Keratinocyte (primary cell): ENCODE data around the gene PRKCH. TPM values are rescaled to one million over a fixed set of nuclear protein-coding genes. Genes with fewer than 3 reads are reported as not detected.

Source experiments
- DNase-seq: peaks from one replicate; pipeline ENCODE4 v3.0.0-alpha.2; 2011; ENCODE audit warnings: low read depth, missing footprints, low spot score
- FAIRE-seq: peaks from 2 replicates; lab custom pipeline; 2011; peaks lifted over from hg19 to GRCh38; lab: Jason Lieb, UNC
- H2AFZ ChIP-seq: 2 replicates; pipeline ENCODE4 v1.6.0; 2012; ENCODE audit warnings: low read length, control low read depth, inconsistent platforms; ENCODE audit not compliant: control insufficient read depth
- H3K27ac ChIP-seq: 2 replicates; pipeline ENCODE4 v1.5.1; 2011; ENCODE audit warnings: low read length; ENCODE audit not compliant: control insufficient read depth, insufficient read depth
- H3K27me3 ChIP-seq: 3 replicates; pipeline ENCODE4 v1.6.0; 2011; ENCODE audit warnings: low read length; ENCODE audit not compliant: control insufficient read depth, insufficient read depth; ENCODE audit errors: extremely low read depth
- H3K36me3 ChIP-seq, 2 experiments: 2 replicates in 1 of 2; 3 replicates in 1 of 2; pipeline ENCODE4 v1.5.1; 2011; ENCODE audit warnings: low read length in 2 of 2, mild to moderate bottlenecking in 1 of 2; ENCODE audit not compliant: control insufficient read depth in 2 of 2, insufficient read depth in 2 of 2; ENCODE audit errors: extremely low read depth in 1 of 2
- H3K4me1 ChIP-seq: 3 replicates; pipeline ENCODE4 v1.5.1; 2011; ENCODE audit warnings: low read length; ENCODE audit not compliant: control insufficient read depth, insufficient read depth; ENCODE audit errors: extremely low read depth
- H3K4me2 ChIP-seq: 3 replicates; pipeline ENCODE4 v1.6.0; 2011; ENCODE audit warnings: low read depth, low read length; ENCODE audit not compliant: control insufficient read depth, insufficient read depth; ENCODE audit errors: extremely low read depth
- H3K4me3 ChIP-seq, 3 experiments: fragments of 200-600 bp in 1 of 3; sonication (generic) in 1 of 3; 2 replicates in 2 of 3; 3 replicates in 1 of 3; pipeline ENCODE4 v1.5.1; 2011 to 2016; ENCODE audit warnings: low read length in 3 of 3, mild to moderate bottlenecking in 3 of 3, control low read depth in 2 of 3, inconsistent platforms in 1 of 3, low read depth in 1 of 3, mixed read lengths in 1 of 3, mixed run types in 1 of 3, moderate library complexity in 1 of 3; ENCODE audit not compliant: control insufficient read depth in 2 of 3, insufficient read depth in 2 of 3; ENCODE audit errors: extremely low read depth in 1 of 3
- H3K79me2 ChIP-seq: 2 replicates; pipeline ENCODE4 v1.6.0; 2012; ENCODE audit warnings: low read length; ENCODE audit not compliant: control insufficient read depth, insufficient read depth
- H3K9ac ChIP-seq: 3 replicates; pipeline ENCODE4 v1.6.0; 2011; ENCODE audit warnings: low read length; ENCODE audit not compliant: control insufficient read depth, insufficient read depth; ENCODE audit errors: extremely low read depth
- H3K9me1 ChIP-seq: 3 replicates; pipeline ENCODE4 v1.6.0; 2011; ENCODE audit warnings: low read length; ENCODE audit not compliant: control insufficient read depth, insufficient read depth; ENCODE audit errors: extremely low read depth
- H3K9me3 ChIP-seq: 2 replicates; pipeline ENCODE4 v1.5.1; 2012; ENCODE audit warnings: low read depth, low read length; ENCODE audit not compliant: control insufficient read depth
- H4K20me1 ChIP-seq: 3 replicates; pipeline ENCODE4 v1.6.0; 2011; ENCODE audit warnings: low read length; ENCODE audit not compliant: control insufficient read depth, insufficient read depth; ENCODE audit errors: extremely low read depth
- EZH2 ChIP-seq: IDR thresholded peaks from one replicate; pipeline ENCODE4 v1.6.1; 2012; ENCODE audit warnings: inconsistent platforms, mild to moderate bottlenecking, low read length, moderate library complexity
- dilution Hi-C: fragments of 300-500 bp; cut with MboI; formaldehyde crosslinking; loops from one replicate; pipeline ENCODE4 v1.7.0; 2020; ENCODE audit warnings: low sequenced_read_pairs; ENCODE audit not compliant: extremely low pct_ligation_motif_present
- polyA plus RNA-seq, 5 experiments: library from polyadenylated mRNA; depleted of rRNA in 3 of 5; stranded (reverse) in 3 of 5; stranded (forward) in 1 of 5; unstranded in 1 of 5; fragments of >200 nt; gene quantifications; 1 replicate in 1 of 5; 2 replicates in 3 of 5; 3 replicates in 1 of 5; pipeline versions ENCODE4 v1.2.1 to v1.2.3, GENCODE V29; 2011 to 2012; ENCODE audit warnings: missing spikeins in 2 of 5, low read depth in 1 of 5, low replicate concordance in 1 of 5
- TF ChIP-seq, protein P1 (sequence below), 3 experiments: IDR thresholded peaks in 1 of 3; conservative IDR thresholded peaks in 1 of 3; optimal IDR thresholded peaks in 1 of 3; 2 replicates in 2 of 3; 3 replicates in 1 of 3; pipeline versions ENCODE3 to v1.5.1; 2011; ENCODE audit warnings: low read length in 3 of 3, mild to moderate bottlenecking in 3 of 3, moderate library complexity in 2 of 3, control low read depth in 1 of 3, inconsistent platforms in 1 of 3; ENCODE audit not compliant: insufficient read depth in 2 of 3; ENCODE audit errors: extremely low read depth in 1 of 3

PRKCH gene
- polyA plus RNA-seq, 1 donor (not counting 4 experiments of a cell fraction or from before 2014, with no cell fraction given) = 13.7 TPM

GRCh38 chr14:61544448-61545330, 223.3 kb downstream of the PRKCH start:
- Histone ChIP-seq H3K9me1 (no peaks in the 10 kb centered on the region), H3K4me3 (no peak overlapping the region), H2AFZ (no peak overlapping the region), H3K79me2 (no peaks in the 10 kb centered on the region), H3K27me3 (no peaks in the 10 kb centered on the region), H3K4me2 (no peak overlapping the region), H3K36me3 (peaks cover 2 to 4% of the 10 kb centered on the region in 2 experiments), H3K9ac (no peak overlapping the region), H3K27ac (no peak overlapping the region), H3K9me3 (no peaks in the 10 kb centered on the region), H3K4me1 (peaks cover 11% of the 10 kb centered on the region), H4K20me1 (no peaks in the 10 kb centered on the region)
- dilution Hi-C loops = no loop called here
- DNase-seq = no peak
- TF ChIP-seq EZH2 = no peak
- TF ChIP-seq, protein P1, sequence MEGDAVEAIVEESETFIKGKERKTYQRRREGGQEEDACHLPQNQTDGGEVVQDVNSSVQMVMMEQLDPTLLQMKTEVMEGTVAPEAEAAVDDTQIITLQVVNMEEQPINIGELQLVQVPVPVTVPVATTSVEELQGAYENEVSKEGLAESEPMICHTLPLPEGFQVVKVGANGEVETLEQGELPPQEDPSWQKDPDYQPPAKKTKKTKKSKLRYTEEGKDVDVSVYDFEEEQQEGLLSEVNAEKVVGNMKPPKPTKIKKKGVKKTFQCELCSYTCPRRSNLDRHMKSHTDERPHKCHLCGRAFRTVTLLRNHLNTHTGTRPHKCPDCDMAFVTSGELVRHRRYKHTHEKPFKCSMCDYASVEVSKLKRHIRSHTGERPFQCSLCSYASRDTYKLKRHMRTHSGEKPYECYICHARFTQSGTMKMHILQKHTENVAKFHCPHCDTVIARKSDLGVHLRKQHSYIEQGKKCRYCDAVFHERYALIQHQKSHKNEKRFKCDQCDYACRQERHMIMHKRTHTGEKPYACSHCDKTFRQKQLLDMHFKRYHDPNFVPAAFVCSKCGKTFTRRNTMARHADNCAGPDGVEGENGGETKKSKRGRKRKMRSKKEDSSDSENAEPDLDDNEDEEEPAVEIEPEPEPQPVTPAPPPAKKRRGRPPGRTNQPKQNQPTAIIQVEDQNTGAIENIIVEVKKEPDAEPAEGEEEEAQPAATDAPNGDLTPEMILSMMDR (optimal IDR thresholded peaks at IDR 0.05 in 1 of 3, IDR thresholded peaks at IDR 0.05 in 1 of 3, conservative IDR thresholded peaks at IDR 0.05 in 1 of 3; ENCODE audit: extremely low read depth in 1 of 3, insufficient read depth in 2 of 3, low read length in 3 of 3) = no peak
- no peak for FAIRE-seq

- no peak for DNase-seq
- no peaks in the 10 kb centered on the region for H3K27me3 ChIP-seq
Observed at GRCh38 chr14:61545726-61546455, 224.5 kb downstream of the PRKCH start.

More at GRCh38 chr14:61545726-61546455, 224.5 kb downstream of the PRKCH start:
- H3K79me2 ChIP-seq = no peaks in the 10 kb centered on the region
- peaks cover 11% of the 10 kb centered on the region for H3K4me1 ChIP-seq
- H3K9ac ChIP-seq = no peak overlapping the region
- no peaks in the 10 kb centered on the region for H3K9me3 ChIP-seq
- no peak overlapping the region for H2AFZ ChIP-seq
- dilution Hi-C loops = no loop called here
- H3K36me3 ChIP-seq = peaks cover 2 to 4% of the 10 kb centered on the region in 2 experiments
- H4K20me1 ChIP-seq = no peaks in the 10 kb centered on the region
- H3K4me3 ChIP-seq = no peak overlapping the region
- FAIRE-seq = no peak
- no peak overlapping the region for H3K27ac ChIP-seq
- H3K4me2 ChIP-seq = no peak overlapping the region
- TF ChIP-seq, protein P1 (optimal IDR thresholded peaks at IDR 0.05 in 1 of 3, IDR thresholded peaks at IDR 0.05 in 1 of 3, conservative IDR thresholded peaks at IDR 0.05 in 1 of 3; ENCODE audit: extremely low read depth in 1 of 3, insufficient read depth in 2 of 3, low read length in 3 of 3) = no peak
- no peak for TF ChIP-seq EZH2
- no peaks in the 10 kb centered on the region for H3K9me1 ChIP-seq
